GM19351 (cell line): Measurements from ENCODE around the gene AKT2.

Experiments used
- ATAC-seq: cut with Tn5 transposase; IDR thresholded peaks from one replicate; pipeline ENCODE4 v1.9.1; 2021; ENCODE audit warnings: mild to moderate bottlenecking, moderate library complexity; ENCODE audit not compliant: unreplicated experiment

AKT2 gene

GRCh38 chr19:40198272-40198990 is 86.7 kb downstream of the AKT2 start:
- ATAC-seq = no peak

- ATAC-seq = no peak
These were observed 91.6 kb downstream of the AKT2 start for GRCh38 chr19:40193587-40193849.

GRCh38 chr19:40192758-40193586 is 92.2 kb downstream of the AKT2 start:
- ATAC-seq = no peak

GRCh38 chr19:40191836-40192646 is 93.1 kb downstream of the AKT2 start:
- ATAC-seq = peak; percentile 22

- peak; percentile 69 for ATAC-seq
These were observed 94.0 kb downstream of the AKT2 start, which contains the start of gene MAP3K10 for GRCh38 chr19:40190891-40191835. TSS of gene MAP3K10 (plus strand) at chr19:40191426. CDS start at chr19:40192032, 606 bp downstream.

- ATAC-seq = no peak
These were observed 100.9 kb downstream of the AKT2 start for GRCh38 chr19:40184273-40184672.
